RCC 7860 (cell line): ENCODE results near the gene DGCR6.
"Not testable (repeated sequence)": the region's sequence is repeated elsewhere in the genome, so short reads cannot be mapped to it uniquely, and the experiment has no call there.

Experiments used
- DNase-seq: peaks from one replicate; pipeline ENCODE4 v3.0.0-alpha.2; 2015; ENCODE audit warnings: low spot score
- FAIRE-seq: peaks from 2 replicates; lab custom pipeline; 2012; peaks lifted over from hg19 to GRCh38; lab: Jason Lieb, UNC

Gene DGCR6

GRCh38 chr22:18905540-18906409 is at the start of gene DGCR6:
TSS of gene DGCR6 (plus strand) at chr22:18906320. CDS start at chr22:18906375, 55 bp downstream.
- FAIRE-seq (no peak), DNase-seq (no peak)

GRCh38 chr22:18859314-18859713 is 46.8 kb upstream of the DGCR6 start:
- FAIRE-seq, DNase-seq: not testable (repeated sequence)

GRCh38 chr22:18881260-18881659 is 24.9 kb upstream of the DGCR6 start:
- not testable (repeated sequence) for FAIRE-seq

DNA sequence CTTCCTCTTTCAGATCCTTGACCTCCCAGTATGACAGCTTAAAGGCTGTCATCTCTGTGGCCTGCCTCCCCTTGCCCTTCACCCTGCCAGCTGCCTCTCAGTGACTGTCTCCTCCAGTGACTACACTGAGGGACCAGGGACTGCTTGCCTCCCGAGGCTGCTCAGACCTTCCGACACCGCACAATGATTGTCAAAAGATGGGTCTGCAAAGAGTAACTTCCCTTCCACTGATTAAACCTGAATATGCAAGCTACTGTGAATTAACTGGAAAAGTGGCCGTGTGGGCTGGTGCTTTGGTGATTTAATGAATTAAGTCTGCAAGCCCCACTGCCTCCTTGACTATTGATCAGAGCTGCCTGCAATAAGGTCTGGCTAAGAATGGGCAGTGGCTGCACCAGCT is 21.7 kb upstream of the DGCR6 start:
- DNase-seq, FAIRE-seq: not testable (repeated sequence)

More at GRCh38 chr22:18881260-18881659, 24.9 kb upstream of the DGCR6 start:
- DNase-seq = not testable (repeated sequence)

DNA sequence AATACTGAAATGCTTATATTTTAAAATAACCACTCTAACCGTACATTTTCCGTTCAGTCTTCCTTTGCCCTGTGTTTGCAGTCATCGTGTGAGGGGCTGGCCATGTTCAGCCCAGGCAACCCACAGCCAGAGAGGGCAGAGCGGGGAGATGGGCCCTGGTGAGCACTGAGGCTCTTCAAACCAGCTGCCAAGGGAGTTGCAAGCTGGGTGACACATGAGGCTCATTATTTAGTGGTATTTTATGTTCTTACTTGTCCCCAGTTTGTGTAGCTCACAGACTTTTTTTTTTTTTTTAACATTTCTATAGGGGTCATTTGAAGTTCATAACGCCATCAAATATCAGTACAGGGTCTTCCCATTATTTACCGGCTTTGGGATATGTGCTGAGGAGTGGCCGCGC is 18.0 kb upstream of the DGCR6 start:
- DNase-seq (no peak), FAIRE-seq (no peak)

DNA sequence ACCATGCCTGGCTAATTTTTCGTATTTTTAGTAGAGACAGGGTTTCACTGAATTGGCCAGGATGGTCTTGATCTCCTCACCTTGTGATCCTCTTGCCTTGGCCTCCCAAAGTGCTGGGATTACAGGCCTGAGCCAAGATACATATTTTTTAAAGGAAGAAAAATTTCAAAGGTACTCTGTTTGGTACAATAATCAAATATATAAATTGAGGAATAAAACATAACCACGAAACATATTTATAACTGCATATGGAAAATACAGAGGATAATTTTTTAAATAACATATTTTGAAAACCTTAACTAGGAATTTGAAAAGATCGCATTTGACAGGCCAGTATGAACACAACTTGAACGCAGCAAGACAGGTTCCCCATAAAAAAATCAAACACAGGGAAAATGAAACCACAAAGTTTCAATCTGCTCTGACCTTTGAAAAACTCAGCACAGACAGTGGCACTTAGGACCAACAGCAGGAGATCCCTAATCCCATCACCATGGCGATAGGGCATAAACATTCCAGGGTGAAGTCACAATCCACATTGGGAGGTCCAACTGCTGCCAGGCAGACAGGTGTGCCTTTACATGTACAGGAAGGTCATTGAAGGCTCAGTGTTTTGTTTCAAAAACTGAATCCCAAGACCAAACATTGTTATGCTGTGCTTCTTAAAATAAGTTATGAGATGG is 15.5 kb upstream of the DGCR6 start:
- peak; percentile 96 for FAIRE-seq
- DNase-seq = not testable (repeated sequence)

DNA sequence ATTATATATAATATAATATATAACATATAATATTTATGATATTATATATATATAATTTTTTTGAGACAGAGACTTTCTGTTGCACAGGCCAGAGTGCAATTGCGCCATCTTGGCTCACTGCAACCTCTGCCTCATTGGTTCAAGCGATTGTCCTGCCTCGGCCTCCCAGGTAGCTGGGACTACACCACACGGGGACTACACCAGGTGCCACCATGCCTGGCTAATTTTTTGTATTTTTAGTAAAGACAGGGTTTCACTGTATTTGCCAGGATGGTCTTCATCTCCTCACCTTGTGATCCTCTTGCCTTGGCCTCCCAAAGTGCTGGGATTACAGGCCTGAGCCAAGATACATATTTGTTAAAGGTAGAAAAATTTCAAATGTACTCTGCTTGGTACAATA is 12.3 kb upstream of the DGCR6 start:
- FAIRE-seq, DNase-seq: not testable (repeated sequence)

DNA sequence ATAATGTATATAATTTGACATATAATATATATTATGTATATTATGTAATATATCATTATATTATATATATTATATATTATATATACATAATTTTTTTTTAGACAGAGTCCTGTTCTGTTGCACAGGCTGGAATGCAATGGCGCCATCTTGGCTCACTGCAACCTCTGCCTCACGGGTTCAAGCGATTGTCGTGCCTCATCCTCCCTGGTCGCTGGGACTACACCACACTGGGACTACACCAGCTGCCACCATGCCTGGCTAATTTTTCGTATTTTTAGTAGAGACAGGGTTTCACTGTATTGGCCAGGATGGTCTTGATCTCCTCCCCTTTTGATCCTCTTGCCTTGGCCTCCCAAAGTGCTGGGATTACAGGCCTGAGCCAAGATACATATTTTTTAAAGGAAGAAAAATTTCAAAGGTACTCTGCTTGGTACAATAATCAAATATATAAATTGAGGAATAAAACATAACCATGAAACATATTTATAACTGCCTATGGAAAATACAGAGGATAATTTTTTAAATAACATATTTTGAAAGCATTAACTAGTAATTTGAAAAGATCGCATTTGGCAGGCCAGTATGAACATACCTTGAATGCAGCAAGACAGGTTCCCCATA is 10.0 kb upstream of the DGCR6 start:
- not testable (repeated sequence) for DNase-seq
- peak; percentile 99 for FAIRE-seq

GRCh38 chr22:18906410-18906745 is 258 bp downstream of the DGCR6 start:
- FAIRE-seq, DNase-seq: not testable (repeated sequence)

DNA sequence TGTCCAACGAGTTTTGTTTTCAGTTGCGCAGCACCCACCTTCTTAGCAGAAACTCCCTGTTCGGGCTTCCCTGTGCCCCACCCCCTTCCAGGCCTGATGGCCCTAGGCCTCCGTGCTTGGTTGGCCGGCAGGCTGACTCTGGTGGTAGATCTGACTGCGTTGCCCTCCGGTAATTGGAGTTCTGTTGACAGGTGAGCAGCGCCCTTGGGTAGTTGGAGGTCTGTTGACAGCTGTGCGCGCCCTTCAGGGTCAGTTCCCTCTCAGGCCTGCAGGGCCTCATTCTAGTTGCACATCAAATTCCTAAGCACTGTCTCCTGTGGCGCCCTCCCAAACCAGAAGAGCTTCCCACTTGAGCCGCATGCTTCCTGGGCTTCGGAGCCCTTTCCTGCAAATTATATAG is 776 bp downstream of the DGCR6 start:
- DNase-seq (no peak), FAIRE-seq (no peak)

DNA sequence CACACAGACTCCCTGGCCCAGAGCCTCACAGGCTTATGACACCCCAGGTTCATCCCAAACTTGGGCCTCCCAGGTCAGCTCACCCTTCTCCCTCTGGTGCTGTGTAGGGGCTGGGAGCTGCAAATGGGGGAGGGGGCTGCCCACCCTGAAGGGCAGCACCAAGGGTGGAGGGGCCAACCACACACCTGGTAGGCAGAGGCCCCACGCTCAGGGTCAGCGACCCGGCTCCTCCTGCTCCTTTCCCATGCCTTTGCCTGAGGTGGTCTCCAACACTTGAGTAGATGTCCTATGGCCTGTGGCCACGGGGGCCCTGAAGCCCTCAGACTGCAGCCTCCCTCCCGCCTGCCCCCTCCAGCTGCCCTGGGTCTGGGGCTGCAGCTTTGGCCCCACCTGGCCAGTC is 3.4 kb downstream of the DGCR6 start:
- FAIRE-seq = no peak
- no peak for DNase-seq

DNA sequence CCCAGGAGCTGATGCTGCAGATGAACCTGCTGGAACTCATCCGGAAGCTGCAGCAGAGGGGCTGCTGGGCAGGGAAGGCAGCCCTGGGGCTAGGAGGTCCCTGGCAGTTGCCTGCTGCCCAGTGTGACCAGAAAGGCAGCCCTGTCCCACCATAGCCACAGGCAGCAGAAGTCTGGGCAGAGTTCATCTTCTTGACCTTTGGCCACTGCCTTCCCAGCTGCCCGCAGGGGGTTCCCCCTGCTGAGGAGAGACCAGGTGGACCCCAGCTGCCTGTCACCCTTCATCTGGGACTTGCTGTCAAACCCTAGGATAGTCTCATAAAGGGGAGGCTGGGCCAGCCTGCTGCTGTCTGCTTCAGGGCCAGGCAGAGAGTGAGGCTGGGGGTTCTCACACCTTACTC is 5.4 kb downstream of the DGCR6 start:
- not testable (repeated sequence) for FAIRE-seq, DNase-seq

GRCh38 chr22:18912264-18912946 is 6.3 kb downstream of the DGCR6 start:
- FAIRE-seq, DNase-seq: not testable (repeated sequence)

DNA sequence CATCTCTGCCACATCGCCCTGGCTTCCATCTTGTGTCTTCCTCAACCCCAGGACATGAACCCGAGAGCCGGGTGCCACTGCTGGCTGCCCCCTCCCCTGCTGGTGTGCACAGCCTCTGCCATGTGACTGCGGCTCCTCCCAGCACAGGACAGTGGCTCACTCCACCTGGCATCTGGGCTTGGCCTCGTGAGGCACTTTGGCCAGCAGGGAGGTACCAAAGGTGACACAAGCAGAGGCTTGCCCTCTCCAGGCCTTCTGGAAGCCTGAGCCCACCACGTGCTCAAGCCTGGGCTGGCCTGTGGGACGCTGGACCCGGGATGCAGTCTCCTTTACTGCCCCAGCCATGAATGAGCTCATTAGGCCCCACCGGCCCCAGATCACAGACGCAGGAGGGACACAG is 8.4 kb downstream of the DGCR6 start:
- FAIRE-seq, DNase-seq: not testable (repeated sequence)

DNA sequence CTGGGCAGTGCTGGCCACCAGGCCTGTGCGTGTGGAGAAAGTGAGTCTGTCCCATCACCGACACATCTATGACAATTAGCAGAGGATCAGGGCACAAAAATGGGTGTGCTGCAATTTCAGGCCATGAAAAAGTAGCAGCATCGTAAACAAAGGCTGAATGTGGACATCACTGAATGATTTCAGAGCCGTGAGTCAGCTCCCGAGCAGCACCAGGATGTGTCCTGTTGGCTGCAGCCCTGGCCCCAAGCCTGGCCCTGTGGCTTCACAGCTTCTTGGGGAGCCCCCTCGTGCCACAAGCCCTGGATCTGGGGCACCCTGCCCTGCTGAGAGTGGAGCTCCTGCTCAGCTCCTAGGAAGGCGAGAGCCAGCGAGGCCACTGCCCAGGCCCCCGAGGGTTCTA is 9.4 kb downstream of the DGCR6 start:
- FAIRE-seq, DNase-seq: not testable (repeated sequence)

DNA sequence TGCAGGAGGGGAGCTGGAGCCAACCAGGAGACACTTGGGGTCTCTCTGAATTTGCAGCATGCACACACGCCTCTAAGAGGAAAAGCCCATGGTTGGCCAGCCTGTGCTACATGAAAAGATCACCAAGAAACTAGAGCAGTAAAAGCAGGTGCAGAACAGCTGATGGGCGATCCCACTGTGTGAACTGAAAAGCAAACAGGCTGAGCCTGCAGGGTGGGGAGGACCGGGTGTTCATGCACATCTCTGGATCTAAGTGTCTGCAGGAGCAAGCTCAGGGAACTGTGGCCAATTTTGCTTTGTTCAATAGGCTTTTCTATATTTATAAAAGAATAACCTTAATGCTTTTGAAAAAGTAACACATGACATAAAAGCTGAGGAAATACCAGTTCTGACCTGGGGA is 11.7 kb downstream of the DGCR6 start:
- not testable (repeated sequence) for DNase-seq, FAIRE-seq

DNA sequence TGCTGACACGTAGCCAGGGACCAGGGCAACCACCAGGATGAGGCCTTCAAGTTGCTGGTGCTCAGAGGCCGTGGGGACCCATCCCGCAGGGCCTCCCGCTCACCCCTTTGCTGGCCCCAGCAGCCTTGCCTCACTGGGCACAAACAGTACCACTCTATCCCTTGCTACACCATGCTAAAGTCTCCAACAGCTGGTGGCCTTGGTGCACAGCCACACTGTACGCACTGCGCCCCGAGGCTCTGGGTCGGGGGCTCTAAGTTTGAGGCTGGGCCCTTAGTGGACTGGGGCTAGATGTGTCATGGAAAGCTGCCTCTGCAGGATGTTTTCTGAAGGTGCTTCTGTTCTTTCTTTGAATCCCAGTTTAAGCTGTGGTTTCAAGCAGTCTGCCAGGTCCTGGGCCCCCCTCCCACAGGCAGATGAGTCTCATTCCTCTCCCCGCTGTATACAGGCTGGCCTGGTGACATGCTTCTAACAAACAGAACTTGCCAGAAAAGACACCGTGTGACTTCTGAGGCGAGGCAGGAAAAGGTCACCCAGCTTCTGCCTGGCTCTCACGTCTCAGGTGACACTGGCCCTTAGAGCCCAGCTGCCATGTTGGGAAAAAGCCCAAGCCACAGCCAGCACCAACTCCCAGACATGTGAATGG is 14.3 kb downstream of the DGCR6 start:
- DNase-seq, FAIRE-seq: not testable (repeated sequence)

GRCh38 chr22:18925368-18926064 is 19.4 kb downstream of the DGCR6 start:
- DNase-seq = no peak
- no peak for FAIRE-seq

DNA sequence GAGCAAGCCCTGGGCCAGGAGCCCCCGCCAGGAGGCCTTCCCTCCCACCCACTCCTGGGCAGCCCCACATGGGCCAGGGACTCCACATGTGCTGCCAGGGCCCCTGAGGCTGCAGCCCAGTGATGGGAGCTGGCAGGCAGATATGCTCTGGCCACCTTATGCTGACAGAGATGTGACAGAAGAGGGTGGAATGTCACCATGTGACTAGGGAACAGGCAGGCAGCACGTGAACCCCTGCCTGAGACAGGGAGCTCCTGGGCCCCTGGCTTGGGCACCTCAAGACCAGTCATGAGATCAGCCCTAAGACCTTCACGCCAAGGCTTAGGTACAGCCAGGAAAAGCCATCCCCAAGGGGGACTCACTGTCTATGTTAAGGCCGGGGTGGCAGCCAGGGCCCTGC is 20.9 kb downstream of the DGCR6 start:
- FAIRE-seq (no peak), DNase-seq (no peak)

DNA sequence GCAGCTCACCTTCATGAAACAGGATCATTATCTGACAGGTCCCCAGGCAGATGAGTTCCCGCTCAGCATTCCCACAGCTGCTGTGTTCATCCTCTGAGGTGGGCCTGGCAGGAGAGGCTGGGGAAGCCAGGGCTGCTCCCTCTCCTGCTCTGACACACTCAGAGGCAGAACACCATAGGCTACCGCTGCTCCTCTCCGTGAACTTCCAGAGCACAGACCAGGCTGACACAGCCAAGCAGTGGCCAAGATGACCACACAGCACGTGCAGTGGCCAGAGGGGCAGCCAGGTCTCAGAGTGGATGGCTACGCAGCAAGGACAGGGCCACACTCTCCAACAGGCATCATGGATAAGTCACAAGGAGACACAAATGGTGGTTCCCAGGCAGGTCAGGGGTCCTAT is 21.5 kb downstream of the DGCR6 start:
- FAIRE-seq (no peak), DNase-seq (no peak)
